ENCODE measurements around the gene MBNL2.

Gene MBNL2

DNA sequence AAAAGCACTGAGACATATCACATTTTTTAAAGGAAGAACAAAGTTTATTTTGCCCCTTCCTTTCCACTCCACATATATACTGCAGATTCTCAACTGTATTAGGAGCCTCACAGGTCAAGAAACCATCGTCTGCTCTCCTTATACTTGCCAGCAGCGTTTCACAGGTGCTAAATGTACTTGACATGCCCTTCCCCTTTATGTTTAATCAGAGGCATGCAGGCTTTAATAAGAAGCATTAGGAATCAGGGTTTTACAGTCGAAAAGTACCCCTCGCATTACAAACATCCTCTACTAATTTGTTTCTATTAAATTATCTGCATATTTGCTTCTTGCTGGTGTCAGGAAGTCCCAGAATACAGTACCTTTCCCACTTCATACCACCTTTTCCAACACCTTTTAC is 208.2 kb downstream of the MBNL2 start:
- DNase-seq (no peak), ATAC-seq (replicated peaks) (no peak)
- Mint-ChIP-seq H3K4me3 (no peak overlapping the region), H3K27me3 (peaks cover 0 to 4% of the 10 kb centered on the region in 2 donors), H3K9me3 (no peaks in the 10 kb centered on the region), H3K4me1 (peaks cover 3 to 5% of the 10 kb centered on the region in 2 donors), H3K36me3 (no peaks in the 10 kb centered on the region), H3K27ac (no peak overlapping the region)

DNA sequence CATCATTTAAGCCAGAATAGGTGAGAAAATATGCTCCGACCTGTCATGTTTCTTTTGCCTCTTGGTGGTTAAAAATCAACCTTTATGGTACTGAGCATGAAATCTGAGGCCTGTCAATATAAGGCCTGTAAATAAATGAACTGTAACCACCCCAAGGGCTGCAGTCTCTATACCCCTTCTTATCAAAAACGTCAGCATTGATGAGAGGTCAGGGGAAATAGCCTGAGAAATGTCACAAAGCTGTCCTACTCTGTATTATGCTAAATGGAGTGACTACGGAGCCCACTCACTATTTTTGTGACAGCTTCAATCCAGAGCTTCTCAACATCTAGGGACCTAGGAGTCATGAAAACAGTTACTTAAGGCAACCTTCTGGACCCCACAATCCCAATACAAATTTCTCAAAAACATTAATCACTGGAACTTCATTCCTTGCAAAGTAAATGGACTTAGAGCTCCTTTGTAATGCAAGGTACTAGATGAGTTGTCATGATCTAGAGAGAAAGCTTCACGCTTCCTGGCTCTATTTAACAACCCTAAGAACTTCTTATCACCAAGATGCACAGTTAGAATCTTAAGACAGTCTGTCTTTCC is 209.1 kb downstream of the MBNL2 start:
- Mint-ChIP-seq H3K36me3 (no peaks in the 10 kb centered on the region), H3K27me3 (no peaks in the 10 kb centered on the region), H3K4me1 (peaks cover 7 to 13% of the 10 kb centered on the region in 2 donors), H3K9me3 (no peaks in the 10 kb centered on the region), H3K27ac (no peak overlapping the region), H3K4me3 (no peak overlapping the region)
- DNase-seq (no peak), ATAC-seq (replicated peaks) (no peak)

DNA sequence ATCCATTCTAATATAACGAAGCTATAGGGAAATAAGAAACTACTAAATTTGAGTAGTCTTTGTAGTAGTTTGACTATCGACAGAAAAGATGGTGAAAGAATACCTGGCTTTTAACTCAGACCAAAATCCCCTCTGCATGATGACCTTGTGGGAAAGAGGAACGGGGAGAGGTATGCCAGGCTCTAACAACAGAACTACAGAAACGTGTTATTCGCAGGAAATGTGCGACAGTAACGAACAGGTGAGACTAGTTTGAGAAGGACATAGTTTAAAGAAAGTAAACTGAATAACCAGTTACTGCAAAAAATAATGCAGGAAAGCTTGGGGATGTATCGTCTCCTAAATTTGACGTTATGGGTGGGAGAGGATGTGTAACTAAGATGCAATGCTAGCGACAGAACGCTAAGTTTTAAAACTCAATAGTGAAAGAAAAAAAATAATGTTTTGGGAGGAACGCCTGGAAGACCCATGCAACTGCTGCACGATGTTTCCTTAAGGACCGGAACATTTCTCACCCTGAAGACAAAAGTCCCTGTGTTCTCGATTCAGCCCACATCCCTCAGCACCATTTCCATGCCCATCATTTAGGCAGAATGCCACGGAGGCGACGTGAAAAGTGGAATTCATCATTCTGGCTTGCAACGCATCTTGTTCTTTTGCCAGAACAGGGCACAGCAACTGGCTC is 210.2 kb downstream of the MBNL2 start:
- Mint-ChIP-seq H3K9me3 (no peaks in the 10 kb centered on the region), H3K4me3 (peak overlapping the region; percentile 85 to 93), H3K36me3 (no peaks in the 10 kb centered on the region), H3K27ac (peak overlapping the region; percentile 97), H3K27me3 (no peaks in the 10 kb centered on the region), H3K4me1 (peaks cover 8 to 19% of the 10 kb centered on the region in 2 donors)
- DNase-seq, result no peak
- no peak for ATAC-seq (replicated peaks)

DNA sequence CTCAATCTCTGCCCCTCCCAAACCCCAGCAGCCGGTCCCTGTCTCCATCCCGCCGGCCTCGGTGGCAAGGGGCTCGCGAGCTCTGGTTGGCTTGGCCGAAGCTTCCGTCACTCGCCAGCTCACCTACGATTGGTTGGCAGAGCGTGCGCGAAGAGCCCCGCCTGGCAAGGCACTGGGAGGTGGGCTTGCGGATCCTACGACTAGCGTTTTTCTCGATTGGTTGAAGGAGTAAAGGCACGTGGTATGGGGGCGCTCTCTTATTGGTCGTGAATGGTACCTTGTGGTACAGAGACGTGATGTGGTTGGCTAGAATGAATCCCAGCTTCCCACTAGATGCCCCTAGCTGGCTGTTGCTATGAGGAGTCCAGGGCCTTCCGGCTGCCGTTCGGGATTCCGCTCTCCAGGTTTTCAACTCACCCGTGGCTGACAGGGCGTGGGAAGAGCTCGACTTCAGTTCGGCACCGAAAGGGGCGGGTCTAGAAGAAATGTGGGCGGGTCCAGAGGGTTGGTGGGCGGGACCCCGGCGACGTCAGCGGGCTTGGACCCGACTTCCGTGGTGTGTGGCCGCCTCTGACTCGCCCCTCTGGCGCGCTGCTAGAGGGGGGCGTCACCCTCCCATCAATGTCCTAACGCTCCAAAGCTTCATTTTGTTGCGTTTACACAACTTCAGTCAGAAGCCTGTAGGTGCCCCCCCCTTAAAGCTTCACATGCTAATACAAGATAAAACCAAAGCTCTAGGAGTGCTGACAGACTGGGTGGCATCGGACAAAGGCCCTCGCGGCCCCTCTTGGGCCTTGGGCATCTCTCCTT is 211.0 kb downstream of the MBNL2 start:
- peak; percentile 84 to 86 for ATAC-seq (replicated peaks)
- Mint-ChIP-seq H3K27ac (peak overlapping the region; percentile 97), H3K9me3 (no peaks in the 10 kb centered on the region), H3K4me1 (peaks cover 8 to 19% of the 10 kb centered on the region in 2 donors), H3K4me3 (peak overlapping the region; percentile 85 to 93), H3K36me3 (no peaks in the 10 kb centered on the region), H3K27me3 (no peaks in the 10 kb centered on the region)
- DNase-seq, result peak; percentile 100

DNA sequence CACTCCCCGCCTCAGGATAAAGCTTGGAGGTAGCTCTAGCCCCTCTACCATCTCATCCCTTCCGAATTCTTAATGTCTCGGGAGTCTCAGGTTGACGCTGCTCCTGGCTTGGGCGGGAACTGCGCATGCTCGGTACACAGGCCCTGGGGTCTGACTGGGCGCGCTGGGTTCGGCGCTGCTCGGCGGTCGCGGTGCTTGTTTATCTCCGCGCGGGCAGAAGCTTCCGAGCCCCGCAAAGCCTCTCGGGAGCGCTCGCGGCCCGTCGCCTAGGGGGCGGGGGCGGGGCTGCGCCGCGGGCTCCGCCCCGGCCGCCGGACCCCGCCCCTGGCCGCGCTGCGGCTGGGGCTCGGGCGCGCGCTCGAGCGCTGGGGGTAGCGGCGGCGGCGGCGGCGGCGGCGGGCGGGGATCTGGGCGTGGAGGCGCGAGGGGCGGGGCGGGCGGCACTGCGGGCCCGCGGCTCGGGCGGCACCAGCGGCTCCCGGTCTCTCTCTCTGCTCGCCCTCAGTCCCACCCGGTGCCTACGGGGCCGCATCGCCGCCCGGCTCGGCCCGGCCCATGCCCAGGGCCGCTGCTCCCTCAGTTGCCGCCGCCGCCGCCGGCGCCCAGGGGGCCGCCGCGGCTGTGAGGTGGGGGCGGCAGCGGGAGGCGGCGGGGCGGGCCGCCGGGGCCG is 211.7 kb downstream of the MBNL2 start, which contains the start of gene RAP2A:
RAP2A (plus strand) TSS at position 443 of the 670 bp plus-strand sequence. CDS start 302 bp downstream, outside the sequence.
- H3K27ac Mint-ChIP-seq, result peak within 1 kb of the TSS; percentile 97
- peaks cover 8 to 19% of the 10 kb centered on the region in 2 donors for H3K4me1 Mint-ChIP-seq
- H3K36me3 Mint-ChIP-seq, result no peaks in the 10 kb centered on the region
- H3K4me3 Mint-ChIP-seq, result peak within 1 kb of the TSS; percentile 91 to 93
- H3K9me3 Mint-ChIP-seq, result no peaks in the 10 kb centered on the region
- no peaks in the 10 kb centered on the region for H3K27me3 Mint-ChIP-seq
- ATAC-seq (replicated peaks) (peak; percentile 68 to 74), DNase-seq (peak; percentile 88)

DNA sequence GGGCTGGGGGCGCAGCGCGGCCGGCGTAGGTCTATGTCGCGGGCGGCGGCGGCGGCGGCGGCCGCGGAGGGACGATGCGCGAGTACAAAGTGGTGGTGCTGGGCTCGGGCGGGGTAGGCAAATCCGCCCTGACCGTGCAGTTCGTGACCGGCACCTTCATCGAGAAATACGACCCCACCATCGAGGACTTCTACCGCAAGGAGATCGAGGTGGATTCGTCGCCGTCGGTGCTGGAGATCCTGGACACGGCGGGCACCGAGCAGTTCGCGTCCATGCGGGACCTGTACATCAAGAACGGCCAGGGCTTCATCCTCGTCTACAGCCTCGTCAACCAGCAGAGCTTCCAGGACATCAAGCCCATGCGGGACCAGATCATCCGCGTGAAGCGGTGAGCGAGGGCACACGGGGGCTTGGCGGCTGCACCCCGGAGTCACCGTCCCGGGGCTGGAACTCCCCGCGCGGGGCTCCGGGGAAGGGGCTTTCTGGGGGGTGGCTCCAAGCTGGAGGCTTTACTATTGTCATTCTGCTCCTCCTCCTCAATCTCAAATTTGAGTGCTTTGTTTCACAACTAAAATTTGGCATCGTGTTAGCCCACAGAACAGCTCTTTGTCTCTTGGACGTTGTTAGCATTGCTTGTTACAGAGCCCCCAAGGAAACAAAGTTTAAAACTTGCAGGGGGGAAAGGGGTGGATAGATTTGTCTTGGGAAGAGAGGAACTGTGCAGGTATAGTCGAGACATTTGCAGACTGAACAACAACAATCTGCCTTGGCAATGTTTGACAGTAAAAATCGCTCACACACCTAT is 212.5 kb downstream of the MBNL2 start:
- Mint-ChIP-seq H3K27me3 (no peaks in the 10 kb centered on the region), H3K4me1 (peaks cover 8 to 19% of the 10 kb centered on the region in 2 donors), H3K27ac (peak overlapping the region; percentile 84), H3K9me3 (no peaks in the 10 kb centered on the region), H3K36me3 (no peaks in the 10 kb centered on the region), H3K4me3 (peak overlapping the region; percentile 91)
- ATAC-seq (replicated peaks), result peak; percentile 1 to 6
- DNase-seq, result peak; percentile 28

DNA sequence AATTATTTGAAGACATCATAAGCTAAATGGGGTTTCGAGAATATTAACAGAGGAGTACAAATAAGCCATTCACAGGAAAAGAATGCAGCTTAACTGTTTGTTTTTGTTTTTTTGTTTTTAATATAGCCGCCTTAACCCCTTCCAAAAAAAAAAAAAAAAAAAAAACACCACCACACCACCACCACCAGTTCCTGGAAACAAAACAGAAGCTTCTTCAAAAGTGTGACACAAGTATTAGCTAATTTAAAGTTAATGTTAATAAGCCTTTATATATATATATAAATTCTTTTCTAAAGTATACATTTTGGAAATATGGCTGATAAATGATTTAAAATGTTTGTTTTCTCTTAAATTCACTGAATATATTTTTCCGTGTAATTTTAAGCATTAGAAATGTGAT is 213.2 kb downstream of the MBNL2 start:
- Mint-ChIP-seq H3K4me1 (peaks cover 8 to 19% of the 10 kb centered on the region in 2 donors), H3K27ac (no peak overlapping the region), H3K9me3 (no peaks in the 10 kb centered on the region), H3K4me3 (peak overlapping the region; percentile 91), H3K36me3 (no peaks in the 10 kb centered on the region), H3K27me3 (no peaks in the 10 kb centered on the region)
- DNase-seq (no peak), ATAC-seq (replicated peaks) (no peak)

DNA sequence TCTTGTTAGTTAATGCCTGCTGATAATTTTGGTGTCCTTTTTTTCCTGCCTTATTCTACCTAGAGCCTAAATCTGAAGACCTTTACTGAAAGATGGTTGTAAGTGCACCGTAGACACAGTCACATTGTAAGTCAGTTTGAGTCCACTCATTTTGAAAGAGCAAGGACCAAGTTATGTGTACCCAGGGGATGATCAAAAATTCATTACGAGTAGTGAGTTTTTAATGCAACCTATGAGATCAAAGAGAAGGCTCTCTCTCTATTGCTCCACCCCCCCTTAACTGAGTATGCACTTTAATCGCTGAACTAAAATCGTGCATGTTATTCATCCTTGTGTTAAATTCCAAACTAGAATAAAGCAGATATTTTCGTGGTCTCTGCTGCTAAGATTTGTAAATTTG is 213.7 kb downstream of the MBNL2 start:
- ATAC-seq (replicated peaks) (no peak), DNase-seq (no peak)

DNA sequence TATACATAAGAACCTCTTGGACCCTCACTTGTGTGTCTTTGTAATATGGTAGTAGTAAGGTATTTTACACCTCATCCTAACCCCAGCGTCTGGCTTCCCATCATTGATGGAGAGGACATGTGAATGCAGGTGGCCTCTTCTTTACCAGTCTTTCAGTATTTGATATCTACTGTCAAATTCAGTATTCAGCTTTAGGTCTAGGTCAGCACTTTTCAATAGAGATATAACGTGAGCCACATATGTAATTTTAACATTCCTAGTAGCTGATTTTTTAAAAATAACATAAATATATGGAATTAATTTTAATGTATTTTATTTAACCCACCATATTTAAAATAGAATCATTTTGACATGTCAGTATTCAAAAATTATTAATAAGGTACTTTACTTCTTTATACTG is 214.7 kb downstream of the MBNL2 start:
- Mint-ChIP-seq H3K4me3 (no peak overlapping the region), H3K36me3 (no peaks in the 10 kb centered on the region), H3K4me1 (peaks cover 12 to 19% of the 10 kb centered on the region in 2 donors), H3K27ac (no peak overlapping the region), H3K27me3 (no peaks in the 10 kb centered on the region), H3K9me3 (no peaks in the 10 kb centered on the region)
- no peak for ATAC-seq (replicated peaks)
- no peak for DNase-seq

More for the DNA sequence above, 213.7 kb downstream of the MBNL2 start:
- no peak overlapping the region for H3K27ac Mint-ChIP-seq
- H3K4me3 Mint-ChIP-seq, result peak overlapping the region; percentile 65
- no peaks in the 10 kb centered on the region for H3K9me3 Mint-ChIP-seq
- peaks cover 8 to 19% of the 10 kb centered on the region in 2 donors for H3K4me1 Mint-ChIP-seq
- H3K27me3 Mint-ChIP-seq, result no peaks in the 10 kb centered on the region
- no peaks in the 10 kb centered on the region for H3K36me3 Mint-ChIP-seq

DNA sequence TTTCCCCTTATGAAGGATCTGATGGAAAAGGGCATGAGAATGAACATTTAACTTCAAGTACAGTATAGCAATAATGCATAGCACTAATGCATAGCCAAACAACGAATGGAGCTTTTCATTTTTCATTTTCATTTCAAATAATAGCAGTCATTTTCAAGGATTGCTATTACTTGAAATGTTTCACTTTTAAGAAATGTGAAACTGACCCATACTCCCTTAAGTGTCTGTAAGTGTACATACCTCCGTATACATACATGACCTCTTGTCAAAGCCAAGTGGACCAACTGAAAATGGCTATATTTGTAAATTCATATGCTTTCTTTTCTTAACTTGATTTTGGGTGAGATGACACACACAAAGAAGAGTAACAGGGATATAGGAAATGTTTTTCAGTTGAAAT is 215.6 kb downstream of the MBNL2 start:
- ATAC-seq (replicated peaks), result no peak
- no peak for DNase-seq
- no peaks in the 10 kb centered on the region for H3K36me3 Mint-ChIP-seq
- no peaks in the 10 kb centered on the region for H3K9me3 Mint-ChIP-seq
- H3K4me3 Mint-ChIP-seq, result no peak overlapping the region
- peaks cover 9 to 19% of the 10 kb centered on the region in 2 donors for H3K4me1 Mint-ChIP-seq
- H3K27ac Mint-ChIP-seq, result no peak overlapping the region
- H3K27me3 Mint-ChIP-seq, result no peaks in the 10 kb centered on the region

DNA sequence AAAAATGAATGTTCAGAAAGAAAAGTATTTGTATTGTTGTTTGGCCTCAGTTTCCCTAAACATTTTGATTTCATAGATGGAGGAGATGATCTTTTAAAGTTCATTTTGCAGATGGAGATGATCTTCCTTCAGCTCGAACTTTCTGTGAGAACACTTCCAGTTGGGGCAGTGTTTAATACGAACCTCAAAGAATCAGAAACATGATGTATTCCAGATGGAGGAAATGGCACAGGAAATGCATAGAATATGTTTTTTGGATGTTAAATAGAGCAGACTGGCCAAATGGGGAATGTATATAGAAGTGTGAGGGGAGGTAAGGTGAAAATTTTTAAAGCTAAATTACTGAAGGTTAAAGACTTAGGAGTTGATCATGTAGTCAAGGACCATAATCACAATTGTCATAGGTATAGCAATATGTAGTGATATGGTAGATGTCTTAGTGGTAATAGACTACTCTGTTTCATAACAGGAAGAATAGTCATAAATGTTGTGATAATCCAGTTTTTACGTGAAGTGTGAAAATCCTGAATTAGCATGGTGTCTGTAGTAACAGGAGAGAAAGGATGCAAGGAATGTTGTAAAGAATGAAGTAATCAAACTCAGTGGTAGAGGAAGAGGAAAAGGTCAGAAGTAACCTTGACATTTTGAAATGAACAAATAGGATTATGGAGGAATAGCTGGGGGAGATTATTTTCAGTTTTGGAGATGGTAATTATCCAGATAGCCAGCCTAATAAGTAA is 216.9 kb downstream of the MBNL2 start:
- H3K36me3 Mint-ChIP-seq, result no peaks in the 10 kb centered on the region
- peaks cover 9 to 19% of the 10 kb centered on the region in 2 donors for H3K4me1 Mint-ChIP-seq
- H3K4me3 Mint-ChIP-seq, result no peak overlapping the region
- no peaks in the 10 kb centered on the region for H3K9me3 Mint-ChIP-seq
- no peak overlapping the region for H3K27ac Mint-ChIP-seq
- no peak for DNase-seq
- no peaks in the 10 kb centered on the region for H3K27me3 Mint-ChIP-seq
- ATAC-seq (replicated peaks), result no peak

DNA sequence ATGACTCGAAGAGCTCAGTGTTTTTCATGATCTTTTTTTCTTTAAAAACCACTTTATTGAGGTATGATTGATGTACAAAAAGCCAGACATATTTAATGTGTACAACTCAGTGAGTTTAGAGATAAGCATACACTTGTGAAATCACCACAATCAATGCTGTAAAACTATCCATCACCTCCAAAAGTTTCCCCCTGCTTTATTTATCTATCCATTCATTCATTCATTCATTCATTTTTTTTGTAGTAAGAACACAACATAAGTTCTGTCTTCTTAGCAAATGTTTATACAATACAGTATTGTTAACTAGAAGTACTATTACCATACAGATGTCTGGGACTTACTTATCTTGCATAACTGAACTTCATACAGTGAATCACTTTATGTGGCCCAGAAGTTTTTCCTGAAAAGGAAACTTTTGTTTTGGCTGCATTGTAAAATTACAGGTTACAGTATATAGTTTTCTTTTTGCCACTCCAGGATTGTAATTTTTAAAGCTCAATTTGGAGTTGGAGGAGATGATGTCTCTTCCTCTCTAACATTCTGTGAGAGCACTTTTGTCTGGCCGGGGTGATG is 218.6 kb downstream of the MBNL2 start:
- DNase-seq (no peak), ATAC-seq (replicated peaks) (no peak)
- Mint-ChIP-seq H3K4me1 (peaks cover 10 to 12% of the 10 kb centered on the region in 2 donors), H3K9me3 (no peaks in the 10 kb centered on the region), H3K4me3 (no peak overlapping the region), H3K27me3 (no peaks in the 10 kb centered on the region), H3K36me3 (peaks cover 3 to 6% of the 10 kb centered on the region in 2 donors), H3K27ac (no peak overlapping the region)

DNA sequence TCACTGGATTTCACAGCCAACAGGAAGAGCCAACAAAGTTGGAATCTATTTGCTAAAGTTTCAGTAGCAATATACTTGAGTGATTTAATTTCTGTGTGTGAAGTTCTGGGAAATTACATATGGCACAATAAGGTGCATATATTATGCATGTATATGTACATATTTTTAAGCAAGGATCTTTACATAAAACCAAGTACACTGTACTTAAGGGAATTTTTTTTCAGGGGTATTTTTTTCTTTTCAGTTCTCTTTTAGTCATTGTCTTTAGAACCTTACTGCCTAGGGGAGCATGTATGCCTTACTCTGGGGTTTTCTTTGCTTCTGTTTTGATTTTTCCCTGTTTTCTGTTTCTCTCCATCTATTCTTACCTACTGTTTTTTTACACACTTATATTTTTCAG is 219.2 kb downstream of the MBNL2 start:
- no peak overlapping the region for H3K27ac Mint-ChIP-seq
- no peak for DNase-seq
- no peaks in the 10 kb centered on the region for H3K27me3 Mint-ChIP-seq
- H3K4me1 Mint-ChIP-seq, result peaks cover 5 to 8% of the 10 kb centered on the region in 2 donors
- peak; percentile 84 to 94 for ATAC-seq (replicated peaks)
- no peaks in the 10 kb centered on the region for H3K9me3 Mint-ChIP-seq
- peaks cover 7 to 8% of the 10 kb centered on the region in 2 donors for H3K36me3 Mint-ChIP-seq
- H3K4me3 Mint-ChIP-seq, result peak overlapping the region; percentile 11 to 38
